Fibroblast of lung (primary cell): ENCODE measurements around the gene GLMP. TPM values are rescaled to one million over a fixed set of nuclear protein-coding genes. Genes with fewer than 3 reads are reported as not detected.

ENCODE experiments used
- DNase-seq, 2 donors: peaks; one replicate each; pipeline versions ENCODE4 v3.0.0 to v3.0.0-alpha.2; 2010; ENCODE audit warnings: low read depth in 2 of 2
- H2AFZ ChIP-seq: 2 replicates; pipeline ENCODE4 v1.5.1; 2012; ENCODE audit warnings: low read length, control low read depth, inconsistent platforms
- H3K27ac ChIP-seq: 2 replicates; pipeline ENCODE4 v1.5.1; 2011; ENCODE audit warnings: low read length, control low read depth; ENCODE audit not compliant: insufficient read depth
- H3K27me3 ChIP-seq: 2 replicates; pipeline ENCODE4 v1.5.1; 2011; ENCODE audit warnings: mild to moderate bottlenecking, low read length; ENCODE audit not compliant: control insufficient read depth, insufficient read depth
- H3K36me3 ChIP-seq: 2 replicates; pipeline ENCODE4 v1.5.1; 2011; ENCODE audit warnings: low read length; ENCODE audit not compliant: control insufficient read depth, insufficient read depth
- H3K4me1 ChIP-seq: 2 replicates; pipeline ENCODE4 v1.5.1; 2011; ENCODE audit warnings: low read length; ENCODE audit not compliant: control insufficient read depth, insufficient read depth; ENCODE audit errors: extremely low read depth
- H3K4me2 ChIP-seq: 2 replicates; pipeline ENCODE4 v1.5.1; 2011; ENCODE audit warnings: low read length, control low read depth; ENCODE audit not compliant: insufficient read depth; ENCODE audit errors: extremely low read depth
- H3K4me3 ChIP-seq, 4 experiments: fragments of 200-600 bp in 1 of 4; sonication (generic) in 1 of 4; replicated peaks in 1 of 4; 2 replicates each; pipeline ENCODE4 v1.5.1; 2011 to 2016; ENCODE audit warnings: low read length in 4 of 4, low read depth in 3 of 4, mild to moderate bottlenecking in 3 of 4, control low read depth in 2 of 4, inconsistent platforms in 1 of 4, mixed read lengths in 1 of 4; ENCODE audit not compliant: insufficient read depth in 1 of 4; ENCODE audit errors: control extremely low read depth in 1 of 4
- H3K79me2 ChIP-seq: 2 replicates; pipeline ENCODE4 v1.5.1; 2012; ENCODE audit warnings: mild to moderate bottlenecking, low read length, inconsistent platforms; ENCODE audit not compliant: control insufficient read depth, insufficient read depth
- H3K9ac ChIP-seq: 2 replicates; pipeline ENCODE4 v1.5.1; 2011; ENCODE audit warnings: mild to moderate bottlenecking, low read length, control low read depth; ENCODE audit not compliant: insufficient read depth
- H3K9me3 ChIP-seq: 2 replicates; pipeline ENCODE4 v1.5.1; 2012; ENCODE audit warnings: low read depth, low read length; ENCODE audit not compliant: control insufficient read depth, insufficient read depth
- H4K20me1 ChIP-seq: 2 replicates; pipeline ENCODE4 v1.5.1; 2011; ENCODE audit warnings: low read length; ENCODE audit not compliant: control insufficient read depth, insufficient read depth; ENCODE audit errors: extremely low read depth
- CTCF ChIP-seq, 2 donors: IDR thresholded peaks in 1 of 2; conservative IDR thresholded peaks in 1 of 2; 1 replicate in 1 of 2; 2 replicates in 1 of 2; pipeline ENCODE4 v1.5.1; 2011 to 2012; ENCODE audit warnings: low read length in 2 of 2, control low read depth in 1 of 2, inconsistent platforms in 1 of 2, low read depth in 1 of 2, mild to moderate bottlenecking in 1 of 2
- EZH2 ChIP-seq: IDR thresholded peaks from 2 replicates; pipeline ENCODE4 v1.5.1; 2012; ENCODE audit warnings: low read length, control low read depth, mild to moderate bottlenecking; ENCODE audit errors: missing control alignments
- polyA plus RNA-seq, 2 donors: library from polyadenylated mRNA; depleted of rRNA in 1 of 2; stranded (reverse) in 1 of 2; unstranded in 1 of 2; fragments of >200 nt; gene quantifications; 2 replicates each; pipeline ENCODE4 v1.2.1, GENCODE V29; 2011 to 2012; ENCODE audit warnings: missing spikeins in 1 of 2
- total RNA-seq: library from RNA; depleted of rRNA; stranded (reverse); fragments of >200 nt; gene quantifications from 2 replicates; pipeline ENCODE4 v1.2.1, GENCODE V29; 2014

Gene GLMP
- total and polyA plus RNA-seq, 2 donors (not counting 1 experiment from before 2014, with no cell fraction given) = 40.4 to 93.5 TPM

DNA sequence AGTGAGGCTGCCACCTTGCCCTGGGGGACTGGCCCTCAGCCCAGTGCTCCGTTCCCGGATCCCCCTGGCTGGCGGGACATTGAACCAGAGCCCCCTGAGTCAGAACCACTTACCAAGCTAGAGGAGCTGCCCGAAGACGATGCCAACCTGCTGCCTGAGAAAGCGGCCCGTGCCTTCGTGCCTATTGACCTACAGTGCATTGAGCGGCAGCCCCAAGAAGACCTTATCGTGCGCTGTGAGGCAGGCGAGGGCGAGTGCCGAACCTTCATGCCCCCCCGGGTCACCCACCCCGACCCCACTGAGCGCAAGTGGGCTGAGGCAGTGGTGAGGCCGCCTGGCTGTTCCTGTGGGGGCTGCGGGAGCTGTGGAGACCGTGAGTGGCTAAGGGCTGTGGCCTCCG is 10.0 kb downstream of the GLMP start:
- H3K9ac ChIP-seq = no peak overlapping the region
- TF ChIP-seq EZH2 (no peak), CTCF (conservative IDR thresholded peaks at IDR 0.05 in 1 of 2, IDR thresholded peaks at IDR 0.05 in 1 of 2; ENCODE audit: low read depth in 1 of 2, low read length in 2 of 2) (no peak)
- no peak for DNase-seq
- H4K20me1 ChIP-seq = peaks cover 2% of the 10 kb centered on the region
- H3K4me1 ChIP-seq = peaks cover 5% of the 10 kb centered on the region
- no peak overlapping the region for H3K4me3 ChIP-seq
- peaks cover 18% of the 10 kb centered on the region for H3K79me2 ChIP-seq
- peaks cover 7% of the 10 kb centered on the region for H3K36me3 ChIP-seq
- H2AFZ ChIP-seq = no peak overlapping the region
- no peak overlapping the region for H3K4me2 ChIP-seq
- no peaks in the 10 kb centered on the region for H3K27me3 ChIP-seq
- no peaks in the 10 kb centered on the region for H3K9me3 ChIP-seq
- H3K27ac ChIP-seq = no peak overlapping the region

GRCh38 chr1:156284757-156285156 is 10.7 kb downstream of the GLMP start:
- Histone ChIP-seq H2AFZ (no peak overlapping the region), H3K36me3 (peaks cover 7% of the 10 kb centered on the region), H3K27me3 (no peaks in the 10 kb centered on the region), H3K79me2 (peaks cover 25% of the 10 kb centered on the region), H3K9me3 (no peaks in the 10 kb centered on the region), H3K4me3 (no peak overlapping the region), H4K20me1 (peaks cover 2% of the 10 kb centered on the region), H3K4me2 (no peak overlapping the region), H3K27ac (no peak overlapping the region), H3K4me1 (peaks cover 5% of the 10 kb centered on the region), H3K9ac (no peak overlapping the region)
- TF ChIP-seq EZH2 (no peak), CTCF (conservative IDR thresholded peaks at IDR 0.05 in 1 of 2, IDR thresholded peaks at IDR 0.05 in 1 of 2; ENCODE audit: low read depth in 1 of 2, low read length in 2 of 2) (no peak)
- no peak for DNase-seq

DNA sequence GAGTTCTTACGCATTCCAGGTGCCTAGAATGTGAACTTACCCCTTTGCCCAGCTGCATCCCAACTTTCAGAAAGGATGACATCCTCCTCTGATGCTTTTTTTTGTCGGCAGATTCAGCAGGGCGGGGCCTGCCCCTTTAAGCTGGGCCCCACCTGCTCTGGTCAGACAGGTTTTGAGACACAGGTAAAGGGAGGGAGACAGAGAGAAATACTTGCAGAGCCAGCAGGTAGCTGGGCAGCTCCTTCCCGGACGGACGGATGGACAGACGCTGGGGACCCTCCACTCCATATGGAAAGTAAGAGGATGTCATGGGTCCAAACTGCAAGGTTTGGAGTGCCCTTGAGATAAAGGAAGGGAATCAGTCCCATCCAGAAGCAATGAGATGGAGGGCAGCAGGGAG is 11.4 kb downstream of the GLMP start, which contains the start of gene TMEM79:
Gene TMEM79, plus strand, starts transcription at position 214 of the 400 bp plus-strand sequence. CDS start 902 bp downstream, outside the sequence.
- Histone ChIP-seq H3K79me2 (peaks cover 31% of the 10 kb centered on the region), H3K27me3 (no peaks in the 10 kb centered on the region)

More for the DNA sequence above, 11.4 kb downstream of the GLMP start, which contains the start of gene TMEM79:
- H3K9me3 ChIP-seq = no peaks in the 10 kb centered on the region
- TF ChIP-seq EZH2 (no peak), CTCF (conservative IDR thresholded peaks at IDR 0.05 in 1 of 2, IDR thresholded peaks at IDR 0.05 in 1 of 2; ENCODE audit: low read depth in 1 of 2, low read length in 2 of 2) (no peak)
- peaks cover 7% of the 10 kb centered on the region for H3K36me3 ChIP-seq
- H3K4me1 ChIP-seq = peaks cover 5% of the 10 kb centered on the region
- peak within 1 kb of the TSS; percentile 58 to 98 (median 79) for H3K4me3 ChIP-seq
- H3K9ac ChIP-seq = peak within 1 kb of the TSS; percentile 34
- H2AFZ ChIP-seq = peak within 1 kb of the TSS; percentile 72
- peaks cover 2% of the 10 kb centered on the region for H4K20me1 ChIP-seq
- H3K27ac ChIP-seq = peak within 1 kb of the TSS; percentile 20
- H3K4me2 ChIP-seq = peak within 1 kb of the TSS; percentile 94
- no peak for DNase-seq
